ENCODE measurements around the gene PTPRM.
"Not testable (repeated sequence)": the region's sequence is repeated elsewhere in the genome, so short reads cannot be mapped to it uniquely, and the experiment has no call there.

PTPRM gene

GRCh38 chr18:8424917-8425725, 858.0 kb downstream of the PTPRM start:
- no peak for DNase-seq

- no peak for DNase-seq
Measured at GRCh38 chr18:8426401-8426800, 859.3 kb downstream of the PTPRM start.

GRCh38 chr18:8427339-8427738, 860.2 kb downstream of the PTPRM start:
- no peak for DNase-seq

GRCh38 chr18:8428951-8429350, 861.8 kb downstream of the PTPRM start:
- DNase-seq, result no peak

GRCh38 chr18:8431036-8431435, 863.9 kb downstream of the PTPRM start:
- no peak for DNase-seq

GRCh38 chr18:8433323-8433722, 866.2 kb downstream of the PTPRM start:
- no peak for DNase-seq

GRCh38 chr18:8433771-8434170, 866.7 kb downstream of the PTPRM start:
- no peak for DNase-seq

GRCh38 chr18:8435376-8435775, 868.3 kb downstream of the PTPRM start:
- no peak for DNase-seq

- no peak for DNase-seq
Measured at GRCh38 chr18:8439055-8439454, 871.9 kb downstream of the PTPRM start.

- DNase-seq, result no peak
Measured at GRCh38 chr18:8443505-8443904, 876.4 kb downstream of the PTPRM start.

- DNase-seq, result not testable (repeated sequence)
Measured at GRCh38 chr18:8446936-8447335, 879.8 kb downstream of the PTPRM start.

GRCh38 chr18:8448130-8448529, 881.0 kb downstream of the PTPRM start:
- no peak for DNase-seq

- no peak for DNase-seq
Measured at GRCh38 chr18:8450013-8450412, 882.9 kb downstream of the PTPRM start.

GRCh38 chr18:8450898-8451665, 884.0 kb downstream of the PTPRM start:
- DNase-seq, result no peak

- DNase-seq, result no peak
Measured at GRCh38 chr18:8453528-8453927, 886.4 kb downstream of the PTPRM start.

GRCh38 chr18:8454136-8454535, 887.0 kb downstream of the PTPRM start:
- no peak for DNase-seq

GRCh38 chr18:8455661-8456614, 888.8 kb downstream of the PTPRM start:
- DNase-seq, result no peak
